Measurements from ENCODE around the gene CEP55.

Gene CEP55

GRCh38 chr10:93567277-93568104 lies 71.1 kb downstream of the CEP55 start:
- no peak for DNase-seq

- DNase-seq, result no peak
These were observed 71.6 kb downstream of the CEP55 start for GRCh38 chr10:93568105-93568390.

- DNase-seq, result no peak
These were observed 74.0 kb downstream of the CEP55 start for GRCh38 chr10:93570383-93570782.

GRCh38 chr10:93572606-93573005 lies 76.2 kb downstream of the CEP55 start:
- DNase-seq, result no peak

- DNase-seq, result peak; percentile 30 to 31
These were observed 76.9 kb downstream of the CEP55 start for GRCh38 chr10:93573051-93573909.

GRCh38 chr10:93573924-93574323 lies 77.5 kb downstream of the CEP55 start:
- DNase-seq, result no peak

GRCh38 chr10:93576888-93577287 lies 80.5 kb downstream of the CEP55 start:
- no peak for DNase-seq

- DNase-seq, result no peak
These were observed 81.2 kb downstream of the CEP55 start for GRCh38 chr10:93577565-93577964.

Measured in hippocampal formation (tissue), 2 donors.